Measurements from ENCODE around the gene MED15. TPM values are rescaled to one million over a fixed set of nuclear protein-coding genes. Genes with fewer than 3 reads are reported as not detected.

The MED15 gene
- polyA plus RNA-seq, 1 experiment: 17.3 TPM

GRCh38 chr22:20531154-20531403 lies 23.7 kb downstream of the MED15 start:
- POLR2A ChIA-PET: interaction anchor here (1.0 to 2.3 kb wide), 3 partner anchors 22 to 38 kb away, joined by 4 to 16 read pairs (median 7); partner anchors contain the start of gene MED15
- CTCF ChIA-PET: no interaction called here

DNA sequence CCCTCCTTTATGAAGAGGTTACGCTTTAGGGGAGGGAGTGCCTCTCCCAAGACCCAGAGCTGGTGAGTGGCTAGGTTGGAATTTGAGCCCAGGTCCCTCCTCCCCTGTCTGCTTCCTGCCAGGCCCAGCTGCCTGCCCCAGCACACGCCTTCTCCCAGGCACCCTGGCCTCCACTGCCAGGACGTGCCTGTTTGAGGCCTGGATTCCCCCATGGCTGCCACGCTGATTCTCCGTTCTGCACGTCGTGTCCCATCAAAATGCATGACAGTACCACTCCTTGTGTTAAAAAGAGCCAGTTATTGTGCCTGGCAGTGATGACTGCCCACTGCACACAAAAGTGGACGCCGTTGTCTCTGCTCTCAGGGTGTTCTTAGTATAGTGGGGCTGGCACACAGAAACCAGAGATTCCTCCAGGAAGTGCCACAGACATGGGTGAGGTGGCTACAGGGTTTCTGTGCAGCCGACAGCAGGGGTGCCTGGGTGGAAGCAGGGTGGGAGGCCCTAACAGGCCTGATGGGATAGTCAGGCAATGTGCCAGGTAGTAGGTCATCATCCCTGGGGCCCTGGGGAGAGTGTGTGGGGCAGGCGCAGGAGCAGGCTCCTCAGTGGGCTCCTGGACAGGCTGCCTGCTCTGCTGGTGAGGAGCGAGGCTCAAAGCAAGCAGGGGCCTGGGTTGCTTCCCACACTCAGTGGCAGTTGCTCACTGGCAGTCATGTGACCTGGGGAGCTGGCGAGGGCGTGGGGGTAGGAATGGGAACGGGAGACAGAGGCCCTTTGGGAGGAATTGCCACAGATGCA lies 24.2 kb downstream of the MED15 start:
- no peak for DNase-seq (ENCODE audit: low read depth, low spot score)
- POLR2A ChIA-PET: interaction anchor here (1.0 to 2.3 kb wide), 3 partner anchors 22 to 37 kb away, joined by 4 to 16 read pairs (median 7); partner anchors contain the start of gene MED15

More at GRCh38 chr22:20531154-20531403, 23.7 kb downstream of the MED15 start:
- Histone ChIP-seq H3K9me3 (ENCODE audit: control insufficient read depth, insufficient read depth, low read length) (peaks cover 5% of the 10 kb centered on the region; the same call in 1 of the 2 replicates), H3K4me3 (ENCODE audit: low read depth, low read length) (no peak overlapping the region), H3K27me3 (ENCODE audit: control insufficient read depth, insufficient read depth, low read length) (no peaks in the 10 kb centered on the region), H3K27ac (ENCODE audit: low read depth, low read length) (peak overlapping the region; percentile 95)
- no peak for DNase-seq (ENCODE audit: low read depth, low spot score)
- TF ChIP-seq, protein P1, sequence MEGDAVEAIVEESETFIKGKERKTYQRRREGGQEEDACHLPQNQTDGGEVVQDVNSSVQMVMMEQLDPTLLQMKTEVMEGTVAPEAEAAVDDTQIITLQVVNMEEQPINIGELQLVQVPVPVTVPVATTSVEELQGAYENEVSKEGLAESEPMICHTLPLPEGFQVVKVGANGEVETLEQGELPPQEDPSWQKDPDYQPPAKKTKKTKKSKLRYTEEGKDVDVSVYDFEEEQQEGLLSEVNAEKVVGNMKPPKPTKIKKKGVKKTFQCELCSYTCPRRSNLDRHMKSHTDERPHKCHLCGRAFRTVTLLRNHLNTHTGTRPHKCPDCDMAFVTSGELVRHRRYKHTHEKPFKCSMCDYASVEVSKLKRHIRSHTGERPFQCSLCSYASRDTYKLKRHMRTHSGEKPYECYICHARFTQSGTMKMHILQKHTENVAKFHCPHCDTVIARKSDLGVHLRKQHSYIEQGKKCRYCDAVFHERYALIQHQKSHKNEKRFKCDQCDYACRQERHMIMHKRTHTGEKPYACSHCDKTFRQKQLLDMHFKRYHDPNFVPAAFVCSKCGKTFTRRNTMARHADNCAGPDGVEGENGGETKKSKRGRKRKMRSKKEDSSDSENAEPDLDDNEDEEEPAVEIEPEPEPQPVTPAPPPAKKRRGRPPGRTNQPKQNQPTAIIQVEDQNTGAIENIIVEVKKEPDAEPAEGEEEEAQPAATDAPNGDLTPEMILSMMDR (IDR thresholded peaks at IDR 0.05; ENCODE audit: low read depth, low read length): no peak

GRCh38 chr22:20532256-20532993 lies 25.0 kb downstream of the MED15 start:
- TF ChIP-seq, protein P1 (IDR thresholded peaks at IDR 0.05; ENCODE audit: low read depth, low read length): no peak
- ChIA-PET CTCF (interaction anchor here (1.0 kb wide), 1 partner anchor 18 kb away, joined by 4 read pairs; no protein-coding TSS in a partner anchor), POLR2A (interaction anchor here (1.9 to 2.3 kb wide), 2 partner anchors 23 to 24 kb away, joined by 7 to 16 read pairs; partner anchors contain the start of gene MED15)
- H3K9me3 ChIP-seq (ENCODE audit: control insufficient read depth, insufficient read depth, low read length): peaks cover 5% of the 10 kb centered on the region; the same call in 1 of the 2 replicates
- peak overlapping the region; percentile 95 for H3K27ac ChIP-seq (ENCODE audit: low read depth, low read length)
- DNase-seq (ENCODE audit: low read depth, low spot score): no peak
- H3K27me3 ChIP-seq (ENCODE audit: control insufficient read depth, insufficient read depth, low read length): no peaks in the 10 kb centered on the region
- H3K4me3 ChIP-seq (ENCODE audit: low read depth, low read length): no peak overlapping the region

More for the DNA sequence above, 24.2 kb downstream of the MED15 start:
- TF ChIP-seq, protein P1 (IDR thresholded peaks at IDR 0.05; ENCODE audit: low read depth, low read length): no peak
- no peaks in the 10 kb centered on the region for H3K27me3 ChIP-seq (ENCODE audit: control insufficient read depth, insufficient read depth, low read length)
- H3K4me3 ChIP-seq (ENCODE audit: low read depth, low read length): no peak overlapping the region
- CTCF ChIA-PET: interaction anchor here (0.6 to 1.0 kb wide), 2 partner anchors 17 to 113 kb away, joined by 4 to 7 read pairs; no protein-coding TSS in a partner anchor
- peaks cover 5% of the 10 kb centered on the region; the same call in 1 of the 2 replicates for H3K9me3 ChIP-seq (ENCODE audit: control insufficient read depth, insufficient read depth, low read length)
- H3K27ac ChIP-seq (ENCODE audit: low read depth, low read length): peak overlapping the region; percentile 95

DNA sequence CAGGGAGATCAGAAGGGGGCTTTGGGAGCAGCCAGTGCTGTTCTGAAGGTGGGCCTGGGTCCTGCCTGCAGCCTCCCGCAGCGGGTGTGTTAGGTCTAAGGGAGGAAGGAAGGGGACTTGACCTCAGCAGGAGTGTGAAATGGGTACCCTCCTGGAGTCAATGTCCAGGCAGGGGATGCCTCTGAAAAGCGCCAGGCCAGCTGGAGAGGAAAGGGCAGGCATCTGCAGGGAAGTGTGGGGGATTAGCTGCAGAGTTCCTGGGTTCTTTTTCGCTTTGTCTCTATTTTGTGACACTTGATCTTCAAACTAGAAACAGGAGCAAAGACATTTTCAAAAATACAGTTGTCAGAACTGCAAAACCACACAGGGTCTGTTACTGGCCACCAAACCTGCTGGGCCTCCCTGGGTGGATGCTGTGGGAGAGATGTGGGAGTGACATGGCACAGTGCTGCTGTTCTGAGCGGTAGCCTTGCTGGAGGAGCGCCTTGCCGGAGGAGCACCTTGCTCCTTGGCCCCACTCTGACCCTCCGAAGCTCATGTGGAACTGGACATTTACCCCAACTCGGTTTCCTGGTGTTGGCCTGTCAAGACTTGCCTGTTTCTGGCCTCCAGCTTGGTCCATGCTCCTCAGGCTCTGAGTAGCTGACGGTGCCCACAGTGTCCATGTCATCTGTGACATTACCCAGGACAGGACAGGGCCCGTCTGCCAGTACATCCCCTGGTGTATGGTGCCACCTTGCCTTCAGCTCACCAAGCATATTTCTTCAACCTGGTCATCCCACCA lies 25.9 kb downstream of the MED15 start:
- CTCF ChIA-PET: no interaction called here
- TF ChIP-seq, protein P1 (IDR thresholded peaks at IDR 0.05; ENCODE audit: low read depth, low read length): no peak
- Histone ChIP-seq H3K4me3 (ENCODE audit: low read depth, low read length) (no peak overlapping the region), H3K27me3 (ENCODE audit: control insufficient read depth, insufficient read depth, low read length) (no peaks in the 10 kb centered on the region), H3K27ac (ENCODE audit: low read depth, low read length) (peak overlapping the region; percentile 11), H3K9me3 (ENCODE audit: control insufficient read depth, insufficient read depth, low read length) (peaks cover 3% of the 10 kb centered on the region; the same call in 1 of the 2 replicates)
- POLR2A ChIA-PET: interaction anchor here (0.6 to 2.3 kb wide), 3 partner anchors 21 to 25 kb away, joined by 7 to 16 read pairs (median 7); partner anchors contain the start of gene MED15
- no peak for DNase-seq (ENCODE audit: low read depth, low spot score)
